SK-N-SH (cell line): ENCODE data around the gene RND2.

Experiments
- ELF1 ChIP-seq: IDR thresholded peaks from 2 replicates; pipeline ENCODE4 v1.4.0; 2012
- NFIC ChIP-seq: IDR thresholded peaks from 2 replicates; pipeline ENCODE4 v1.4.0; 2012; ENCODE audit warnings: borderline replicate concordance
- RCOR1 ChIP-seq: fragments of 150-350 bp; IDR thresholded peaks from 2 replicates; pipeline ENCODE4 v1.6.1; 2017; ENCODE audit warnings: antibody characterized with exemption, low read length
- TAF1 ChIP-seq: IDR thresholded peaks from 2 replicates; pipeline ENCODE4 v1.6.1; 2012; ENCODE audit warnings: low read depth, mild to moderate bottlenecking, low read length, moderate library complexity, borderline replicate concordance
- USF2 ChIP-seq: fragments of 150-350 bp; IDR thresholded peaks from 2 replicates; pipeline ENCODE4 v1.6.1; 2017; ENCODE audit warnings: antibody characterized with exemption, low read length, low read depth, borderline replicate concordance
- TF ChIP-seq, protein P1 (sequence below): fragments of 200-600 bp; sonication (generic); IDR thresholded peaks from 2 replicates; pipeline ENCODE4 v1.6.1; 2017; ENCODE audit warnings: antibody characterized with exemption, mild to moderate bottlenecking, moderate library complexity
- TF ChIP-seq, protein P2 (sequence below): IDR thresholded peaks from 2 replicates; pipeline ENCODE4 v1.4.0; 2012; ENCODE audit warnings: low read depth, borderline replicate concordance

DNA sequence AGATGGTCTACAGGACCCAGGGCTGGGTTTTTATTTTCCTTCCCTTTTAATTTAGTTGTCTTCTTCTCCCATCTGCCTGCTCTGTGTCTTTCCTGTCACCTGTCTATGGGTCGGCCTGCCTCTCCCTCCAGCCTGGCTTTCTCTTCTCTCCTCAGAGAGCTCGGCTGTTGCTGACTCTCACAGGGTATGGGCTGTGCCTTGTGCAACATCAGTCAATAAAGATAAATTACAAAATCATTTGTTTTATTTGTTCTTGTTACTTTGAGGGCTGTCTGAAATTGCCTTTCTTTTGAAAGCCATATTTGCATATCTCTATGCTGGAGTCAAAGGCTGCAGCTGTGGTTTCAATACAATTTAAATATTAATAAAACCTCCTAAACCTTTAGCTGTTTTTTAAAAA lies 15.6 kb downstream of the RND2 start:
- TF ChIP-seq ELF1: no peak
- TF ChIP-seq USF2: no peak
- TF ChIP-seq, protein P1, sequence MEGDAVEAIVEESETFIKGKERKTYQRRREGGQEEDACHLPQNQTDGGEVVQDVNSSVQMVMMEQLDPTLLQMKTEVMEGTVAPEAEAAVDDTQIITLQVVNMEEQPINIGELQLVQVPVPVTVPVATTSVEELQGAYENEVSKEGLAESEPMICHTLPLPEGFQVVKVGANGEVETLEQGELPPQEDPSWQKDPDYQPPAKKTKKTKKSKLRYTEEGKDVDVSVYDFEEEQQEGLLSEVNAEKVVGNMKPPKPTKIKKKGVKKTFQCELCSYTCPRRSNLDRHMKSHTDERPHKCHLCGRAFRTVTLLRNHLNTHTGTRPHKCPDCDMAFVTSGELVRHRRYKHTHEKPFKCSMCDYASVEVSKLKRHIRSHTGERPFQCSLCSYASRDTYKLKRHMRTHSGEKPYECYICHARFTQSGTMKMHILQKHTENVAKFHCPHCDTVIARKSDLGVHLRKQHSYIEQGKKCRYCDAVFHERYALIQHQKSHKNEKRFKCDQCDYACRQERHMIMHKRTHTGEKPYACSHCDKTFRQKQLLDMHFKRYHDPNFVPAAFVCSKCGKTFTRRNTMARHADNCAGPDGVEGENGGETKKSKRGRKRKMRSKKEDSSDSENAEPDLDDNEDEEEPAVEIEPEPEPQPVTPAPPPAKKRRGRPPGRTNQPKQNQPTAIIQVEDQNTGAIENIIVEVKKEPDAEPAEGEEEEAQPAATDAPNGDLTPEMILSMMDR: no peak
- TF ChIP-seq, protein P2, sequence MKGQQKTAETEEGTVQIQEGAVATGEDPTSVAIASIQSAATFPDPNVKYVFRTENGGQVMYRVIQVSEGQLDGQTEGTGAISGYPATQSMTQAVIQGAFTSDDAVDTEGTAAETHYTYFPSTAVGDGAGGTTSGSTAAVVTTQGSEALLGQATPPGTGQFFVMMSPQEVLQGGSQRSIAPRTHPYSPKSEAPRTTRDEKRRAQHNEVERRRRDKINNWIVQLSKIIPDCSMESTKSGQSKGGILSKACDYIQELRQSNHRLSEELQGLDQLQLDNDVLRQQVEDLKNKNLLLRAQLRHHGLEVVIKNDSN: no peak
- no peak for TF ChIP-seq TAF1
- no peak for TF ChIP-seq NFIC
- TF ChIP-seq RCOR1: no peak
